ACHN (cell line): ENCODE results near the gene RPA4.
A peak's percentile ranks its signal among the peaks of the same experiment; 100 is the strongest.
"Not testable (repeated sequence)": the region's sequence is repeated elsewhere in the genome, so short reads cannot be mapped to it uniquely, and the experiment has no call there.

ENCODE experiments used
- DNase-seq: peaks from one replicate; pipeline ENCODE4 v3.0.0-alpha.2; 2015
- in situ Hi-C: cut with HindIII; loops from 2 replicates; pipeline ENCODE4 v1.10.0; 2017; ENCODE audit warnings: low sequenced_read_pairs, low pct_ligation_motif_present, low pct_unique_long_range_greater_than_20kb

RPA4 gene, protein sequence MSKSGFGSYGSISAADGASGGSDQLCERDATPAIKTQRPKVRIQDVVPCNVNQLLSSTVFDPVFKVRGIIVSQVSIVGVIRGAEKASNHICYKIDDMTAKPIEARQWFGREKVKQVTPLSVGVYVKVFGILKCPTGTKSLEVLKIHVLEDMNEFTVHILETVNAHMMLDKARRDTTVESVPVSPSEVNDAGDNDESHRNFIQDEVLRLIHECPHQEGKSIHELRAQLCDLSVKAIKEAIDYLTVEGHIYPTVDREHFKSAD

GRCh38 chrX:96883608-96884007 lies at the start of gene RPA4:
Gene RPA4, plus strand, starts transcription at chrX:96883908. Its CDS starts 403 bp downstream, at chrX:96884311.
- in situ Hi-C loops = no loop called here
- no peak for DNase-seq

GRCh38 chrX:96834137-96834536 lies 49.6 kb upstream of the RPA4 start:
- in situ Hi-C loops = no loop called here
- DNase-seq = no peak

GRCh38 chrX:96835660-96836289 lies 47.9 kb upstream of the RPA4 start:
- DNase-seq = no peak
- in situ Hi-C loops = no loop called here

- in situ Hi-C loops = no loop called here
- DNase-seq = peak; percentile 0
These were observed 45.9 kb upstream of the RPA4 start for GRCh38 chrX:96837808-96838207.

- in situ Hi-C loops = no loop called here
- no peak for DNase-seq
These were observed 45.2 kb upstream of the RPA4 start for GRCh38 chrX:96838537-96838936.

GRCh38 chrX:96841325-96841724 lies 42.4 kb upstream of the RPA4 start:
- in situ Hi-C loops = no loop called here
- no peak for DNase-seq

DNA sequence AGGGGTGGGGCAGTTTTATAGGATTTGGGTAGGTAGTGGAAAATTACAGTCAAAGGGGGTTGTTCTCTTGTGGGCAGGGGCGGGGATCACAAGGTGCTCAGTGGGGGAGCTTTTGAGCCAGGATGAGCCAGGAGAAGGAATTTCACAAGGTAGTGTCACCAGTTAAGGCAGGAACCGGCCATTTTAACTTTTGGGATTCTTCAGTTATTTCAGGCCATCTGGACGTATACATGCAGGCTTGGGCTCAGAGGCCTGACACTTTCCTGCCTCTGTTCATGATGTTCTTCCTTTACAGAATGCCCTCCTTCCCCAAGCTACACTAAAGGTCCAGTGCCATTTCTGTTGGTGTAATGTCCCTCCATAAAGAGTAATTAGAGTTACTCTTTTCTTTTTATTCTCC lies 41.8 kb upstream of the RPA4 start:
- DNase-seq, in situ Hi-C loops: not testable (repeated sequence)

DNA sequence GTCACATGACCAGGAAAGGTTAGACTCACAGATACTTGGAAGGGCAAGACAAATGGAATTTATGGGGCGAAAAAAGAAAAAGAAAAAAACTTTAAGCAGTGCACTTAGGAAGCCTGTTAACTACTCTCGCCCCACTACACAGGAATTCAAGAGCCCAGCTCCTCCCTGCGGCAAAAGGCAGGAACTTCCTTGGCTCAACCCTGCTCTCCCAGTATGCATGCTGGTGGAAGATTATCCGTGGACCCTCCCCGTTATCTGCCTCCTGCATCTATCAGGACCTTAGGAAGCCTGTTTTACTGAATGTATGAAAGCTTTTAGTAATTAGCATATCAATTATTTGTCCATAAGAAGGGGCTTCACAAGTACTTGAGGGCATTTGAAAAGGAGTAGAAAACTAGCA lies 40.1 kb upstream of the RPA4 start:
- in situ Hi-C loops = no loop called here
- no peak for DNase-seq

DNA sequence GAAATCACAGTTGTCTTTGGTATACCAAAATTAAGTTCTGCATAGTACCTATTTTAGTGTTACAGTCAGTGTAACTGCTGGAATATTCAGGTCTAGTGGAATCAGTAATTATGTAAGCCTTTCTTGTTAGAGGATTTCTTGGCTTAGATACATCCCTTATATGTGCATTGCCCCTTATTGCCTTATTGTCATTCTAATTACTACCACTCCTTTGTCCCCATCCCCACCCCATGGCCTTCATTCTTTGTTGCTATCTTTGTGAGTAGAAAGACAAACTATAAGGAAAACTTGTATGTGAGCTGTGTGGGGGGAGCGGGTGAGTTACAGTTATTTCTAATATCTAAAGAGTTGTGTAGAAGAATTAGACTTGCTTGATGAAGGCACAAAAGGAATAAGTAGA lies 36.9 kb upstream of the RPA4 start:
- DNase-seq = no peak
- in situ Hi-C loops = no loop called here

DNA sequence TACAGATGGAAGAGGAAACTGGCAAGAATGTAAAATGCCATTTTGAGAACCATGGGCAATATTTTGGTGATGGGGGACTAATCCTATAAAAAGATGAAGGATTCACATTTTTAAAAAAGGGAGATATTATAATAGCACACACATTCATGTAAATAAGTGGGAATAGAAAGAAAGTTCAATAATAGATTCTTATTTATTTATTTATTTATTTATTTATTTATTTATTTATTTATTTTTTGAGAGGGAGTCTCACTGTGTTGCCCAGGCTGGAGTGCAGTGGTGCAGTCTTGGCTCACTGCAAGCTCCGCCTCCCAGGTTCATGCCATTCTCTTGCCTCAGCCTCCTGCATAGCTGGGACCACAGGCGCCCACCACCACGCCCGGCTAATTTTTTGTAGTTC lies 24.3 kb upstream of the RPA4 start:
- DNase-seq, in situ Hi-C loops: not testable (repeated sequence)

- DNase-seq = no peak
- in situ Hi-C loops = no loop called here
These were observed 22.5 kb upstream of the RPA4 start for GRCh38 chrX:96861218-96861617.

- no peak for DNase-seq
- in situ Hi-C loops = no loop called here
These were observed 22.0 kb upstream of the RPA4 start for GRCh38 chrX:96861661-96862060.

DNA sequence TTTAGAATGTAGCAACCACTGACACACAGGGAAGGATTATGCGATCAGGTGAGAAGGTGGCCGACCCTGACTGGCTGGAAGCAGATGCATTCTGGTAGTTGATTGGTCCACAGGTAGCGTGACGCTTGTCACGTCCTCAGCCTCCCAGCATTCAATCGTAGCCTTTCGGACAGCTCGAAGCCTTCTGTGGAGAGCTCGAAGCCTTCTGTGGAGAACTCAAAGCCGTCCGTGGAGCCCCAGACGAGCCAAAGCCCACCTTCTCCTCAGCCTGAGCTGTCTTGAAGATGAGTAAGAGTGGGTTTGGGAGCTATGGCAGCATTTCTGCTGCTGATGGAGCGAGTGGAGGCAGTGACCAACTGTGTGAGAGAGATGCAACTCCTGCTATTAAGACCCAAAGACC lies 319 bp downstream of the RPA4 start:
- in situ Hi-C loops = no loop called here
- no peak for DNase-seq

DNA sequence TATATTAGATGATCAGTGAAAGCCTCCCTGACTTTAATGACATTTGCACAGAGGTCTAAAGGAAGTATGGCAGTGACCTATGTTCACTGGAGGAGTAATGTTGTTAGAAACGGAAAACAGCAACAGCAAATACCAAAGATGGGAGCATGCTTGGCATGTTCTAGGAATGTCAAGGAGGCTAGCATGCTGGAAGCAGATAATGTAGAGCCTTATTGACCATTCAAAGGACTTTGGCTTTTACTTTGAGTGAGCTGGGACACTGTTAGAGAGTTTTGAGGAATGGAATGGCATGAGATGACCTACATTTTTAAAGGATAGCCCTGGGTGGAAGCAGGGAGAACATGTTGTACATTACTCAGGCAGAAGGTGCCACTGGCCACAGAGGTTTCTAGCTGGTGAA lies 6.0 kb downstream of the RPA4 start:
- DNase-seq = peak; percentile 2
- in situ Hi-C loops = no loop called here

GRCh38 chrX:96906741-96907140 lies 23.0 kb downstream of the RPA4 start:
- in situ Hi-C loops = no loop called here
- DNase-seq = no peak

DNA sequence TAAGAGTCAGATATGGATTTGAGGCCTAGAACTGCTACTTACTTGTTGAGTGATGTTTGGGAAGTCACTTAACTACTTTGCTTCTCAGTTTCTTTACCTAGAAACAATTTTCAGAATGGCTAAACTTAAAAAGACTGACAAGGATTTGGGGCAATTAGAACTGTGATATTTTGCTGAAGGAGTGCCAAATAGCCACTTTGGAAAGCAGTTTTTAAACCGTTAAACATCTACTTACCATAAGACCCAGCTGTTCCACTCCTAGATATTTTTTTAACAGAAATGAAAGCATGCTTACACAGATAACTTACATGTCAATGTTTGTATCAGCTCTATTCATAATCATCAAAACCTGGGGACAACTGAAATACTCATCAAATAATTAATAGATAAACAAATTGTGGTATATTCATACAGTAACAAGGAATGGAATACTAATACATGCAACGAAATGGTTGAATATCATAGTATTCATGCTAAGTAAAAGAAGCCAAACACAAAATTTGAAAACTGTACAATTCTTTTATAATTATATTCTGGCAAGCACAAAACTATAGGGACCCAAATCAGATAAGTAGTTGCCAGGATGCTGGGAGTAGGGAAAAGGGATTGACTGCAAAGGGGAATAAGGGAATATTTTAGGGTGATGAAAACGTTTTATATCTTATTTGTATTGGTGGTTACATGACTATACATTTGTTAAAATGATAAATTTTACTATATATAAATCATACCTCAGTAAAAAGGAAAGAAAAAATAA lies 24.0 kb downstream of the RPA4 start:
- no peak for DNase-seq
- in situ Hi-C loops = no loop called here

DNA sequence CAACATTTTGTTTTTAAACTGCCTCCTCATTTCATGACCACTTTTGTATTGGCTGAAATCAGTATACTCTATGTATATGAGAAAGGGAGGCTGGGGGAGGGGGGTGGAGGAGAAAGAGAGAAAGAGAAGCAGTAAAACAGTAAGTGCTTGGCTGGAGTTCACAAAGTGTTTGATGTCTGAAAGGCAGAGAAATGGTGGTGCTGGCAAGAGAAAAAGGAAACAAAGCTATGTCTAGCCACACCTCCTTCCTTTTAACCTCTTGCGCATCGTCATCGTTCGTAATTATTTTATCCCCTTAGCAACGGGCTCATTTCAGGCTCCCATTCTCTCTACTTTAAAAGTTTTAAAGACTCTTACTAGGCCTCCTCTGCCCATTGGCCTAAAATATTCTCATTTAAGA lies 25.6 kb downstream of the RPA4 start:
- in situ Hi-C loops = no loop called here
- DNase-seq = no peak

DNA sequence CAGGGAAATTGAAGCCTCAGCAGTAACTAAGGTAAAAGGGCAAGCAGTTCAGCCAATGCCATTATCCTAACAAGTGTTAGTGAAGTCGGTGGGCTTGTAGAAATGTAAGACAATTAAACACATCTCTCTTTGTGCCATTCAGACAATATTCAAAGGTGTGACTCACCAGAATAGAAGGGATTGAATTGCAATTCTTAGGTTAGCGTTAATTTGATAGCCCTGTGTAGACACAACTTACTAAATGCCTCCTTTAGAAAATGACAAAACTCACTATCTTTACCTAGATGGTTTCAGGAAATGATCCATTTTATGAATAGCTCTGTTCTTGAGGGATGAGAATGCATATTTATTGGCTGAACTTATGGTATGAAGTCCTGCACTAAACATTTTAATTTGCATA lies 35.2 kb downstream of the RPA4 start:
- in situ Hi-C loops = no loop called here
- no peak for DNase-seq

- in situ Hi-C loops = no loop called here
- DNase-seq = no peak
These were observed 36.0 kb downstream of the RPA4 start for GRCh38 chrX:96919672-96920071.

GRCh38 chrX:96924581-96924980 lies 40.9 kb downstream of the RPA4 start:
- in situ Hi-C loops = no loop called here

More at GRCh38 chrX:96924581-96924980, 40.9 kb downstream of the RPA4 start:
- DNase-seq = no peak
